SK-N-SH treated with all-trans-retinoic acid at 6 μM for 48 hours (cell line): ENCODE data around the gene RTN4R.

Experiments
- ATAC-seq: fragments of 200-7000 bp; cut with Tn5 transposase; 3 replicates; pipeline ENCODE4 v1.9.1; 2020; ENCODE audit warnings: mild to moderate bottlenecking, moderate library complexity
- ARNTL ChIP-seq: fragments of 450-650 bp; formaldehyde crosslinking; IDR thresholded peaks from 2 replicates; pipeline ENCODE4 v1.5.0; 2020; ENCODE audit warnings: low read depth, mild to moderate bottlenecking, moderate library complexity, borderline replicate concordance
- BACH2 ChIP-seq: fragments of 250-450 bp; sonication (Bioruptor Pico); IDR thresholded peaks from 2 replicates; pipeline ENCODE4 v1.9.0; 2021; ENCODE audit warnings: mild to moderate bottlenecking, borderline replicate concordance
- CREB5 ChIP-seq: fragments of 250-450 bp; sonication (Bioruptor Pico); IDR thresholded peaks from 2 replicates; pipeline ENCODE4 v1.5.1; 2020; ENCODE audit warnings: low read depth, mild to moderate bottlenecking, moderate library complexity
- CSRNP3 ChIP-seq: fragments of 250-450 bp; sonication (Bioruptor Pico); IDR thresholded peaks from 2 replicates; pipeline ENCODE4 v1.5.1; 2021; ENCODE audit warnings: mild to moderate bottlenecking, moderate library complexity
- ESRRG ChIP-seq: fragments of 250-450 bp; sonication (Bioruptor Pico); IDR thresholded peaks from 2 replicates; pipeline ENCODE4 v1.6.1; 2021; ENCODE audit warnings: mild to moderate bottlenecking
- GLIS3 ChIP-seq: fragments of 250-450 bp; sonication (Bioruptor Pico); IDR thresholded peaks from 2 replicates; pipeline ENCODE4 v1.5.0; 2020; ENCODE audit warnings: mild to moderate bottlenecking, moderate library complexity
- ISL1 ChIP-seq: fragments of 250-450 bp; sonication (Bioruptor Pico); IDR thresholded peaks from 2 replicates; pipeline ENCODE4 v2.1.2; 2022; ENCODE audit warnings: mild to moderate bottlenecking, moderate library complexity
- OSR1 ChIP-seq: fragments of 250-450 bp; sonication (Bioruptor Pico); IDR thresholded peaks from 2 replicates; pipeline ENCODE4 v1.8.0; 2022; ENCODE audit warnings: moderate library complexity, mild to moderate bottlenecking, inconsistent platforms
- PATZ1 ChIP-seq: fragments of 250-450 bp; sonication (Bioruptor Pico); IDR thresholded peaks from 2 replicates; pipeline ENCODE4 v1.8.0; 2020; ENCODE audit warnings: mild to moderate bottlenecking, moderate library complexity, borderline replicate concordance
- POU6F1 ChIP-seq: fragments of 250-450 bp; sonication (Bioruptor Pico); IDR thresholded peaks from 2 replicates; pipeline ENCODE4 v1.8.0; 2021; ENCODE audit warnings: low read depth, mild to moderate bottlenecking, moderate library complexity, borderline replicate concordance
- SNAI2 ChIP-seq: fragments of 250-450 bp; sonication (Bioruptor Pico); IDR thresholded peaks from 2 replicates; pipeline ENCODE4 v1.5.0; 2020; ENCODE audit warnings: mild to moderate bottlenecking, moderate library complexity
- TCF4 ChIP-seq: fragments of 250-450 bp; sonication (Bioruptor Pico); IDR thresholded peaks from 2 replicates; pipeline ENCODE4 v1.8.0; 2021; ENCODE audit warnings: mild to moderate bottlenecking, moderate library complexity, borderline replicate concordance
- TOX ChIP-seq: fragments of 250-450 bp; sonication (Bioruptor Pico); IDR thresholded peaks from 2 replicates; pipeline ENCODE4 v1.8.0; 2021; ENCODE audit warnings: mild to moderate bottlenecking, moderate library complexity, borderline replicate concordance
- TSHZ2 ChIP-seq: fragments of 250-450 bp; sonication (Bioruptor Pico); IDR thresholded peaks from 2 replicates; pipeline ENCODE4 v1.5.0; 2020; ENCODE audit warnings: mild to moderate bottlenecking, moderate library complexity
- ZC3H10 ChIP-seq: fragments of 250-450 bp; sonication (Bioruptor Pico); IDR thresholded peaks from 2 replicates; pipeline ENCODE4 v1.5.1; 2021; ENCODE audit warnings: mild to moderate bottlenecking, moderate library complexity
- ZFP3 ChIP-seq: fragments of 250-450 bp; sonication (Bioruptor Pico); IDR thresholded peaks from 2 replicates; pipeline ENCODE4 v1.5.0; 2020; ENCODE audit warnings: mild to moderate bottlenecking, moderate library complexity
- ZFP30 ChIP-seq: fragments of 450-650 bp; formaldehyde crosslinking; IDR thresholded peaks from 2 replicates; pipeline ENCODE4 v1.5.0; 2022; ENCODE audit warnings: mild to moderate bottlenecking, moderate library complexity
- ZNF565 ChIP-seq: fragments of 450-650 bp; formaldehyde crosslinking; conservative IDR thresholded peaks from 2 replicates; pipeline ENCODE4 v1.5.0; 2020; ENCODE audit warnings: low read depth, mild to moderate bottlenecking, moderate library complexity
- ZNF70 ChIP-seq: fragments of 450-650 bp; formaldehyde crosslinking; IDR thresholded peaks from 2 replicates; pipeline ENCODE4 v1.5.0; 2020; ENCODE audit warnings: mild to moderate bottlenecking, moderate library complexity
- ZNF8 ChIP-seq: fragments of 450-650 bp; formaldehyde crosslinking; IDR thresholded peaks from 2 replicates; pipeline ENCODE4 v1.5.0; 2020; ENCODE audit warnings: mild to moderate bottlenecking, moderate library complexity

Gene RTN4R

GRCh38 chr22:20297414-20298109 lies 29.4 kb upstream of the RTN4R start (continued):
- no peak for TF ChIP-seq CREB5 (CRISPR knock-in tag)
- no peak for TF ChIP-seq POU6F1 (CRISPR knock-in tag)
- no peak for TF ChIP-seq ZNF8 (CRISPR knock-in tag)
- no peak for TF ChIP-seq ESRRG (CRISPR knock-in tag)
- TF ChIP-seq ZFP3 (CRISPR knock-in tag) = no peak
- TF ChIP-seq ZNF565 (CRISPR knock-in tag) = no peak
- no peak for TF ChIP-seq BACH2
- TF ChIP-seq GLIS3 = no peak
- no peak for TF ChIP-seq ARNTL (CRISPR knock-in tag)

- no peak for ATAC-seq
- TF ChIP-seq ZFP30 (CRISPR knock-in tag) (no peak), ISL1 (CRISPR knock-in tag) (no peak), ARNTL (CRISPR knock-in tag) (no peak), TSHZ2 (CRISPR knock-in tag) (no peak), TOX (CRISPR knock-in tag) (no peak), ZNF70 (CRISPR knock-in tag) (no peak), BACH2 (no peak), ZC3H10 (CRISPR knock-in tag) (no peak), OSR1 (CRISPR knock-in tag) (no peak), CREB5 (CRISPR knock-in tag) (no peak), GLIS3 (no peak), POU6F1 (CRISPR knock-in tag) (no peak), ESRRG (CRISPR knock-in tag) (no peak), ZNF565 (CRISPR knock-in tag) (no peak), TCF4 (CRISPR knock-in tag) (no peak), CSRNP3 (CRISPR knock-in tag) (no peak), SNAI2 (CRISPR knock-in tag) (no peak), PATZ1 (CRISPR knock-in tag) (no peak), ZNF8 (CRISPR knock-in tag) (no peak)
Observed at GRCh38 chr22:20296598-20296997, 28.5 kb upstream of the RTN4R start.
